SK-N-SH treated with all-trans-retinoic acid at 6 μM for 48 hours (cell line): Measurements from ENCODE around the gene INTS6L.

Source experiments
- ATAC-seq: fragments of 200-7000 bp; cut with Tn5 transposase; 3 replicates; pipeline ENCODE4 v1.9.1; 2020; ENCODE audit warnings: mild to moderate bottlenecking, moderate library complexity
- ARNTL ChIP-seq: fragments of 450-650 bp; formaldehyde crosslinking; IDR thresholded peaks from 2 replicates; pipeline ENCODE4 v1.5.0; 2020; ENCODE audit warnings: low read depth, mild to moderate bottlenecking, moderate library complexity, borderline replicate concordance
- BACH2 ChIP-seq: fragments of 250-450 bp; sonication (Bioruptor Pico); IDR thresholded peaks from 2 replicates; pipeline ENCODE4 v1.9.0; 2021; ENCODE audit warnings: mild to moderate bottlenecking, borderline replicate concordance
- CSDC2 ChIP-seq: fragments of 250-450 bp; sonication (Bioruptor Pico); IDR thresholded peaks from 2 replicates; pipeline ENCODE4 v1.5.0; 2020; ENCODE audit warnings: mild to moderate bottlenecking, moderate library complexity
- ESRRG ChIP-seq: fragments of 250-450 bp; sonication (Bioruptor Pico); IDR thresholded peaks from 2 replicates; pipeline ENCODE4 v1.6.1; 2021; ENCODE audit warnings: mild to moderate bottlenecking
- GLIS3 ChIP-seq: fragments of 250-450 bp; sonication (Bioruptor Pico); IDR thresholded peaks from 2 replicates; pipeline ENCODE4 v1.5.0; 2020; ENCODE audit warnings: mild to moderate bottlenecking, moderate library complexity
- ISL1 ChIP-seq: fragments of 250-450 bp; sonication (Bioruptor Pico); IDR thresholded peaks from 2 replicates; pipeline ENCODE4 v2.1.2; 2022; ENCODE audit warnings: mild to moderate bottlenecking, moderate library complexity
- OSR1 ChIP-seq: fragments of 250-450 bp; sonication (Bioruptor Pico); IDR thresholded peaks from 2 replicates; pipeline ENCODE4 v1.8.0; 2022; ENCODE audit warnings: moderate library complexity, mild to moderate bottlenecking, inconsistent platforms
- POU6F1 ChIP-seq: fragments of 250-450 bp; sonication (Bioruptor Pico); IDR thresholded peaks from 2 replicates; pipeline ENCODE4 v1.8.0; 2021; ENCODE audit warnings: low read depth, mild to moderate bottlenecking, moderate library complexity, borderline replicate concordance
- PPARA ChIP-seq: fragments of 250-450 bp; sonication (Bioruptor Pico); IDR thresholded peaks from 2 replicates; pipeline ENCODE4 v1.5.0; 2020; ENCODE audit warnings: mild to moderate bottlenecking, borderline replicate concordance
- RARB ChIP-seq: fragments of 250-450 bp; sonication (Bioruptor Pico); IDR thresholded peaks from 2 replicates; pipeline ENCODE4 v1.8.0; 2021; ENCODE audit warnings: mild to moderate bottlenecking, moderate library complexity
- SNAI2 ChIP-seq: fragments of 250-450 bp; sonication (Bioruptor Pico); IDR thresholded peaks from 2 replicates; pipeline ENCODE4 v1.5.0; 2020; ENCODE audit warnings: mild to moderate bottlenecking, moderate library complexity
- TCF4 ChIP-seq: fragments of 250-450 bp; sonication (Bioruptor Pico); IDR thresholded peaks from 2 replicates; pipeline ENCODE4 v1.8.0; 2021; ENCODE audit warnings: mild to moderate bottlenecking, moderate library complexity, borderline replicate concordance
- TOX ChIP-seq: fragments of 250-450 bp; sonication (Bioruptor Pico); IDR thresholded peaks from 2 replicates; pipeline ENCODE4 v1.8.0; 2021; ENCODE audit warnings: mild to moderate bottlenecking, moderate library complexity, borderline replicate concordance
- ZC3H10 ChIP-seq: fragments of 250-450 bp; sonication (Bioruptor Pico); IDR thresholded peaks from 2 replicates; pipeline ENCODE4 v1.5.1; 2021; ENCODE audit warnings: mild to moderate bottlenecking, moderate library complexity
- ZFP3 ChIP-seq: fragments of 250-450 bp; sonication (Bioruptor Pico); IDR thresholded peaks from 2 replicates; pipeline ENCODE4 v1.5.0; 2020; ENCODE audit warnings: mild to moderate bottlenecking, moderate library complexity
- ZFP30 ChIP-seq: fragments of 450-650 bp; formaldehyde crosslinking; IDR thresholded peaks from 2 replicates; pipeline ENCODE4 v1.5.0; 2022; ENCODE audit warnings: mild to moderate bottlenecking, moderate library complexity
- ZNF565 ChIP-seq: fragments of 450-650 bp; formaldehyde crosslinking; conservative IDR thresholded peaks from 2 replicates; pipeline ENCODE4 v1.5.0; 2020; ENCODE audit warnings: low read depth, mild to moderate bottlenecking, moderate library complexity
- ZNF70 ChIP-seq: fragments of 450-650 bp; formaldehyde crosslinking; IDR thresholded peaks from 2 replicates; pipeline ENCODE4 v1.5.0; 2020; ENCODE audit warnings: mild to moderate bottlenecking, moderate library complexity
- ZNF8 ChIP-seq: fragments of 450-650 bp; formaldehyde crosslinking; IDR thresholded peaks from 2 replicates; pipeline ENCODE4 v1.5.0; 2020; ENCODE audit warnings: mild to moderate bottlenecking, moderate library complexity
- TF ChIP-seq, protein P1 (sequence below): fragments of 250-450 bp; sonication (Bioruptor Pico); IDR thresholded peaks from 2 replicates; pipeline ENCODE4 v1.5.1; 2021; ENCODE audit warnings: mild to moderate bottlenecking, moderate library complexity
- TF ChIP-seq, protein P2 (sequence below): fragments of 250-450 bp; sonication (Bioruptor Pico); IDR thresholded peaks from 2 replicates; pipeline ENCODE4 v1.5.0; 2020; ENCODE audit warnings: mild to moderate bottlenecking, moderate library complexity
- TF ChIP-seq, protein P3 (sequence below): fragments of 250-450 bp; sonication (Bioruptor Pico); IDR thresholded peaks from 2 replicates; pipeline ENCODE4 v1.5.1; 2020; ENCODE audit warnings: low read depth, mild to moderate bottlenecking, moderate library complexity
- TF ChIP-seq, protein P4 (sequence below): fragments of 250-450 bp; sonication (Bioruptor Pico); IDR thresholded peaks from 2 replicates; pipeline ENCODE4 v1.8.0; 2020; ENCODE audit warnings: mild to moderate bottlenecking, moderate library complexity, borderline replicate concordance

INTS6L gene

GRCh38 chrX:135625995-135626394, 105.5 kb downstream of the INTS6L start:
- peak; percentile 73 for ATAC-seq
- no peak for TF ChIP-seq SNAI2 (CRISPR knock-in tag)
- no peak for TF ChIP-seq ESRRG (CRISPR knock-in tag)
- no peak for TF ChIP-seq ZNF565 (CRISPR knock-in tag)
- TF ChIP-seq OSR1 (CRISPR knock-in tag), result no peak
- TF ChIP-seq POU6F1, result no peak
- no peak for TF ChIP-seq PPARA (CRISPR knock-in tag)
- no peak for TF ChIP-seq CSDC2 (CRISPR knock-in tag)
- TF ChIP-seq TCF4 (CRISPR knock-in tag), result no peak
- TF ChIP-seq, protein P1, sequence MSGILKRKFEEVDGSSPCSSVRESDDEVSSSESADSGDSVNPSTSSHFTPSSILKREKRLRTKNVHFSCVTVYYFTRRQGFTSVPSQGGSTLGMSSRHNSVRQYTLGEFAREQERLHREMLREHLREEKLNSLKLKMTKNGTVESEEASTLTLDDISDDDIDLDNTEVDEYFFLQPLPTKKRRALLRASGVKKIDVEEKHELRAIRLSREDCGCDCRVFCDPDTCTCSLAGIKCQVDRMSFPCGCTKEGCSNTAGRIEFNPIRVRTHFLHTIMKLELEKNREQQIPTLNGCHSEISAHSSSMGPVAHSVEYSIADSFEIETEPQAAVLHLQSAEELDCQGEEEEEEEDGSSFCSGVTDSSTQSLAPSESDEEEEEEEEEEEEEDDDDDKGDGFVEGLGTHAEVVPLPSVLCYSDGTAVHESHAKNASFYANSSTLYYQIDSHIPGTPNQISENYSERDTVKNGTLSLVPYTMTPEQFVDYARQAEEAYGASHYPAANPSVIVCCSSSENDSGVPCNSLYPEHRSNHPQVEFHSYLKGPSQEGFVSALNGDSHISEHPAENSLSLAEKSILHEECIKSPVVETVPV (CRISPR knock-in tag), result no peak
- no peak for TF ChIP-seq ZC3H10 (CRISPR knock-in tag)
- TF ChIP-seq, protein P2, sequence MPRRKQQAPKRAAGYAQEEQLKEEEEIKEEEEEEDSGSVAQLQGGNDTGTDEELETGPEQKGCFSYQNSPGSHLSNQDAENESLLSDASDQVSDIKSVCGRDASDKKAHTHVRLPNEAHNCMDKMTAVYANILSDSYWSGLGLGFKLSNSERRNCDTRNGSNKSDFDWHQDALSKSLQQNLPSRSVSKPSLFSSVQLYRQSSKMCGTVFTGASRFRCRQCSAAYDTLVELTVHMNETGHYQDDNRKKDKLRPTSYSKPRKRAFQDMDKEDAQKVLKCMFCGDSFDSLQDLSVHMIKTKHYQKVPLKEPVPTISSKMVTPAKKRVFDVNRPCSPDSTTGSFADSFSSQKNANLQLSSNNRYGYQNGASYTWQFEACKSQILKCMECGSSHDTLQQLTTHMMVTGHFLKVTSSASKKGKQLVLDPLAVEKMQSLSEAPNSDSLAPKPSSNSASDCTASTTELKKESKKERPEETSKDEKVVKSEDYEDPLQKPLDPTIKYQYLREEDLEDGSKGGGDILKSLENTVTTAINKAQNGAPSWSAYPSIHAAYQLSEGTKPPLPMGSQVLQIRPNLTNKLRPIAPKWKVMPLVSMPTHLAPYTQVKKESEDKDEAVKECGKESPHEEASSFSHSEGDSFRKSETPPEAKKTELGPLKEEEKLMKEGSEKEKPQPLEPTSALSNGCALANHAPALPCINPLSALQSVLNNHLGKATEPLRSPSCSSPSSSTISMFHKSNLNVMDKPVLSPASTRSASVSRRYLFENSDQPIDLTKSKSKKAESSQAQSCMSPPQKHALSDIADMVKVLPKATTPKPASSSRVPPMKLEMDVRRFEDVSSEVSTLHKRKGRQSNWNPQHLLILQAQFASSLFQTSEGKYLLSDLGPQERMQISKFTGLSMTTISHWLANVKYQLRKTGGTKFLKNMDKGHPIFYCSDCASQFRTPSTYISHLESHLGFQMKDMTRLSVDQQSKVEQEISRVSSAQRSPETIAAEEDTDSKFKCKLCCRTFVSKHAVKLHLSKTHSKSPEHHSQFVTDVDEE (CRISPR knock-in tag), result no peak
- TF ChIP-seq GLIS3 (CRISPR knock-in tag), result no peak
- no peak for TF ChIP-seq ISL1
- TF ChIP-seq ZNF8 (CRISPR knock-in tag), result no peak
- no peak for TF ChIP-seq ZFP30 (CRISPR knock-in tag)
- TF ChIP-seq, all 23 proteins: peak for 0

- no peak for TF ChIP-seq TOX (CRISPR knock-in tag)
- TF ChIP-seq, protein P3, sequence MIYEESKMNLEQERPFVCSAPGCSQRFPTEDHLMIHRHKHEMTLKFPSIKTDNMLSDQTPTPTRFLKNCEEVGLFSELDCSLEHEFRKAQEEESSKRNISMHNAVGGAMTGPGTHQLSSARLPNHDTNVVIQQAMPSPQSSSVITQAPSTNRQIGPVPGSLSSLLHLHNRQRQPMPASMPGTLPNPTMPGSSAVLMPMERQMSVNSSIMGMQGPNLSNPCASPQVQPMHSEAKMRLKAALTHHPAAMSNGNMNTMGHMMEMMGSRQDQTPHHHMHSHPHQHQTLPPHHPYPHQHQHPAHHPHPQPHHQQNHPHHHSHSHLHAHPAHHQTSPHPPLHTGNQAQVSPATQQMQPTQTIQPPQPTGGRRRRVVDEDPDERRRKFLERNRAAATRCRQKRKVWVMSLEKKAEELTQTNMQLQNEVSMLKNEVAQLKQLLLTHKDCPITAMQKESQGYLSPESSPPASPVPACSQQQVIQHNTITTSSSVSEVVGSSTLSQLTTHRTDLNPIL (CRISPR knock-in tag), result no peak
- no peak for TF ChIP-seq ZFP30 (CRISPR knock-in tag)
- TF ChIP-seq RARB (CRISPR knock-in tag), result no peak
- no peak for TF ChIP-seq POU6F1
- no peak for TF ChIP-seq ZNF8 (CRISPR knock-in tag)
- no peak for TF ChIP-seq BACH2 (CRISPR knock-in tag)
- TF ChIP-seq ZFP3 (CRISPR knock-in tag), result no peak
- no peak for TF ChIP-seq OSR1 (CRISPR knock-in tag)
- no peak for TF ChIP-seq ZNF565 (CRISPR knock-in tag)
- no peak for TF ChIP-seq ARNTL
- TF ChIP-seq, protein P4, sequence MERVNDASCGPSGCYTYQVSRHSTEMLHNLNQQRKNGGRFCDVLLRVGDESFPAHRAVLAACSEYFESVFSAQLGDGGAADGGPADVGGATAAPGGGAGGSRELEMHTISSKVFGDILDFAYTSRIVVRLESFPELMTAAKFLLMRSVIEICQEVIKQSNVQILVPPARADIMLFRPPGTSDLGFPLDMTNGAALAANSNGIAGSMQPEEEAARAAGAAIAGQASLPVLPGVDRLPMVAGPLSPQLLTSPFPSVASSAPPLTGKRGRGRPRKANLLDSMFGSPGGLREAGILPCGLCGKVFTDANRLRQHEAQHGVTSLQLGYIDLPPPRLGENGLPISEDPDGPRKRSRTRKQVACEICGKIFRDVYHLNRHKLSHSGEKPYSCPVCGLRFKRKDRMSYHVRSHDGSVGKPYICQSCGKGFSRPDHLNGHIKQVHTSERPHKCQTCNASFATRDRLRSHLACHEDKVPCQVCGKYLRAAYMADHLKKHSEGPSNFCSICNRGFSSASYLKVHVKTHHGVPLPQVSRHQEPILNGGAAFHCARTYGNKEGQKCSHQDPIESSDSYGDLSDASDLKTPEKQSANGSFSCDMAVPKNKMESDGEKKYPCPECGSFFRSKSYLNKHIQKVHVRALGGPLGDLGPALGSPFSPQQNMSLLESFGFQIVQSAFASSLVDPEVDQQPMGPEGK, result no peak
- no peak for TF ChIP-seq GLIS3 (CRISPR knock-in tag)
- no peak for TF ChIP-seq SNAI2 (CRISPR knock-in tag)
- no peak for TF ChIP-seq ZNF70 (CRISPR knock-in tag)
- TF ChIP-seq ESRRG (CRISPR knock-in tag), result no peak
- ATAC-seq, result no peak
Measured at GRCh38 chrX:135629342-135629741, 108.9 kb downstream of the INTS6L start.
